GM08714 (cell line): ENCODE results near the gene RIMBP2.

Experiments
- H3K4me3 ChIP-seq: fragments of 200-500 bp; sonication (Bioruptor generic); 2 replicates; pipeline ENCODE4 v1.5.1; 2014; ENCODE audit warnings: mild to moderate bottlenecking, low read length, inconsistent platforms
- ZNF274 ChIP-seq: IDR thresholded peaks from 2 replicates; pipeline ENCODE4 v1.6.1; 2012; ENCODE audit warnings: mild to moderate bottlenecking, low read depth, low read length

The RIMBP2 gene

GRCh38 chr12:130423991-130424857, 291.9 kb downstream of the RIMBP2 start:
- no peak for TF ChIP-seq ZNF274
- no peak overlapping the region for H3K4me3 ChIP-seq

DNA sequence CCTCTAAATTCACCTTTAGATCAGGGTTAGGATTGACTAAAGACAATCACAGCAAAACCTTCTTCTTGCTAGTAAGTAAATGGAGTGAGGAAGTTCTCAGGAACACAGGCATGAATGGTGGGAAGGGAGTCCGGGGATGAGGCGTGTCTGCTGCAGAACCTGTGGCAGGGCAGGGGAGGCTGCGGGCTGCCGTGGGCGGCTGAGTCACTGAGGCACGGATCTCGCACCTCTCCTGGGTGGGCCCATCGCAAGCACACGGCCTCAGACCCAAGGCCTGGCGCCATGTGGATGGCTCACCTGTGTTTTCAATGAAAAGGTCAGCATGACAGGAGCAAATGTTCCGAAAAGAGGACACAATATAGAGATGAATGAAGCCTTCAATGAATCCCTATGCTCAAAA, 293.0 kb downstream of the RIMBP2 start:
- no peak overlapping the region for H3K4me3 ChIP-seq
- TF ChIP-seq ZNF274, result no peak

DNA sequence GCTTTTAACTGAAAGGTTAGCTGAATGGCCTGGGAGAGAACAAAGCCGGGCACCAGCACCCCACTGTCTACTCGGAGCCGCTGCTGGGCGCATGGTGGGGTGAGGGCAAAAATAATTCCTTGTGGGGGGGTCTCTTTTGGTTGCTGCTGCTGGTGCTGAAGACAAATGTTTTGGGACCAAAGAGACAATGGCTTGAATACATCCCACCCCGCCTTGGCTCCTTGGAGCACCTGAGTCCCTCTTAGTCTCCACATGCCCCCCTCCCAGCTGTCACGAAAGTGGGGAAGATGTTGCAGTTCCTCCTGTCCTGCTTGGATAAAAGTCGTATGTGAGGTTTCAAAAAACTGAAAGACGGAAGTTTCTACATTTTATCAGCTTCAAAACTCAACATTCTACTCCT, 293.4 kb downstream of the RIMBP2 start:
- no peak overlapping the region for H3K4me3 ChIP-seq
- TF ChIP-seq ZNF274, result no peak

DNA sequence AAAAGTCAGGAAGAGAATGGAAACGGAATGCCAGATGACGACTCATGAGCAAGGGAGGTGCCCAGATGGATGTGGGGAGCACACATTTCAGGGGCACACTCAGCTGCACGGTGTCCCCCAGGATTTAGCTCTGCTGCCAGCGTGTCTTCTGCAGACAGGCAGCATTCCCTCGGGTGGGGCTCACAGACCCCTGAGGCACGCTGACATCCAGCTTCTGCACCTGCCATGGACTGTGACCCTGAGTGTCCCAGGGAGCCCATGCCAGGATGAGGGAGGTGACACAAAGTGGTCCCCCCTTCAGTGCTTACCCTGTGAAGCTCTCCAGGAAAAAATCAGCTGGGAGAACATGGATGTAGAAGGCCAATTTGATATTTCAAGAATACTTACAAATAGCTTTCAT, 294.2 kb downstream of the RIMBP2 start:
- no peak overlapping the region for H3K4me3 ChIP-seq
- no peak for TF ChIP-seq ZNF274

DNA sequence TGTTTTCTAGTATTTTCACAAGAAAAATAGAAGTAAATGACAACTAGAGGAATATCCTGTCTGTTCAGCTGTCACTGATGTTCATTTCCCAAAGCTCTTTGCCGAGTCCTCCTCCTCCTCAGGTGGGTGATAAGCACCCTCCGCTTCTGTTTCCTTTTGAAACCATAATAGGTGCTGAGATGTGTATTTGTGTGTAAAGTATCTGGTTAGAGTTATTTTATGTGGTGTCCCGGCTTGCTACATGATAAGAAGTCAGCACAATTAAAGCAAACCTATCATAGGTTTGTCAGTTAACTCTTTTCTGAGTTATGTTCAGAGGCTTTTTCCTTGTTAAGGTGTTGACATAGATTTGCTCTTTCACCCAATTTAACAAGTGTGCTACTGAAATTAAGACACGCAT, 296.0 kb downstream of the RIMBP2 start:
- TF ChIP-seq ZNF274, result no peak
- no peak overlapping the region for H3K4me3 ChIP-seq

GRCh38 chr12:130419116-130419515, 297.0 kb downstream of the RIMBP2 start:
- TF ChIP-seq ZNF274, result no peak
- no peak overlapping the region for H3K4me3 ChIP-seq

DNA sequence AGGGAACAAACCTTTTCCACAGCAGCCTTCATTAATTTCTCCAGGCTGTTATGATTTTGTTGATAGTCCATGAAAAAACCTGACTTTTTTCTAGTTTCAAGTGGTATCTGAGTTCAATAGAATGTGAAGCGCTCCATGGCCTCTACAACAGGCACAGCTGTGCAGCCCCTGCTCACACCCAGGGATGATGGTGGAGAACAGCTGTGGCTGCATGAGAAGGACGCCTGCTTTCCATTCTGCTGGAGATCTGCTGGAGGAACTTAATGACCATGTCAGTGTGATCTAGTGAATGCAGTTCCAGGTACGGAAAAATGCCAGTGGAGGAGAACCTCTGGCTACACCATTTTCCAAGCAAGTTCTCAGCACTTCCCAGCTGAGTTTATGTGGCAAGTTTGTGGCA, 297.8 kb downstream of the RIMBP2 start:
- H3K4me3 ChIP-seq, result no peak overlapping the region
- no peak for TF ChIP-seq ZNF274

GRCh38 chr12:130414381-130414780, 301.7 kb downstream of the RIMBP2 start:
- no peak for TF ChIP-seq ZNF274
- no peak overlapping the region for H3K4me3 ChIP-seq

DNA sequence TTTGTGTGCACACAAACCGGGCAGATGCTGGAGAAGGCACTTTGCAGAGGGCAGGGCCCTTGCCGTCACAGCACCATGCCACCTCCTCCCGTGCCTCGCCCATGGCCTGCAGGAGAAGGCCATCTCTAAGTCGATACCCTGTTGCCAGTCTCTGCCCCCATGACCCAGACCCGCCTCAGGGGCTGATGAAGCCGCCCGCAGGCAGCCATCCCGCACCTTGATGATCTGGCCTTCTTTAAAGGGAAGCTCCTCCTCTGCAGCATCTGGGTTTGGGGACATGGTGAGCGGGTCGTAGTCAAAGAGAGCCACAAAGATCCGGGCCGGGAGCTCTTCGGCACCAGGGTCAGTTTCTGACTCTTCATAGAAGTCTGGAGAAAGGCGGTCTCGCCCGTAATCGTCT, 302.2 kb downstream of the RIMBP2 start:
- no peak overlapping the region for H3K4me3 ChIP-seq
- TF ChIP-seq ZNF274, result no peak

GRCh38 chr12:130412384-130412783, 303.7 kb downstream of the RIMBP2 start:
- no peak overlapping the region for H3K4me3 ChIP-seq

GRCh38 chr12:130405332-130405731, 310.8 kb downstream of the RIMBP2 start:
- no peak overlapping the region for H3K4me3 ChIP-seq
- TF ChIP-seq ZNF274, result no peak

More at GRCh38 chr12:130412384-130412783, 303.7 kb downstream of the RIMBP2 start:
- no peak for TF ChIP-seq ZNF274

DNA sequence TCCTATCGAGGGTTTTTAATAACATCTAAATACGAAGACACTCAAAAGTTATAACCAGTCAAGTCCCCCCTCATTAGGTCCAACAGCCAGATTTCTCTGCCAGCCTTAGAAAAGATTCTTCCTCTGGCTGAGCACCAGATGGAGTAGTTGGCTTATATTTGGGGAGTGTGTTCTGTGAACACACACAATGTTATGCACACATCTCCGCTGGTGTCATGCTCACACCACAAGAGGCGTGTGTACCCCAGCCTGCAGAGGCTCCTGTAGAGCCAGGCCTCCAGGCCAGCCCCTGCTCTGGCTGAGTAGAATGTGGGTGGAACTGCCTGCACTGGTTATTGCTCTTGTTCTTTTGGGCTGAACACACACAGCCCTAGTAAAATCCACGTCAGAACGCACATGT, 314.4 kb downstream of the RIMBP2 start:
- TF ChIP-seq ZNF274, result no peak
- H3K4me3 ChIP-seq, result no peak overlapping the region

DNA sequence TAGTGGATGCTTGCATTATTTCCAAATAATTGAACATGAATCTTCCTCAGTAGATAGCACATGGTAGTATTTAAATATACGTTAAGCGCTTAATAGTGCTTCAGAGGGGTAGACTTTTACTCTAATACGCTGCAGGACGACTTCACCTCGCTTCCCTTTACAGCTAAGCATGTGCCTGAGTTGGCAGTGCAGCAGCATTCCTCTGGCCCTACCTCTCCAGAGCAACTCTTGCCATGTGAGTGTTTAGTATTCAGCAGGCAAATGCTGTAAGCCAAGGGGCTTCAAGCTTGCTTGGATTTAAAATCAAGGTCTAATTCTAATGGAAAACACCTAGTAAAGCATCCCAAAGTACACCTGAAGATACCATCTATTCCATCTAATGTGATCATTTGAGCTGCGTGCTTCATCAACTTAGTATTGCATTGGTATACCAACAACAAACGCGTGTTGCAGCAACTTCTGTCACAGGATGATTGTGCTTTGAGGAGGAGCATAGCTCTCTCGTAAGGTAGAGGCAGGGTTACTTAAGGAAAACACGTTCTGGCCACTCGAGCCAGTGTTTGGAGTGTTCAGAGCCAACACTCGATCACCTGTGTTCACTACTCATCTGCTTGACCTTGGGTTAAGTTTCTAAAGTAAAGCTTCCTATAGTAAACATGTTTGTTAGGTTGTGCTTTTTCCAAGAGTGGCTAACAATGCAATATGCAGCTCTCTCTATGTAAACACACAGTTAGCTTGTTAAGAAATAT, 317.8 kb downstream of the RIMBP2 start:
- H3K4me3 ChIP-seq, result no peak overlapping the region
- TF ChIP-seq ZNF274, result no peak

DNA sequence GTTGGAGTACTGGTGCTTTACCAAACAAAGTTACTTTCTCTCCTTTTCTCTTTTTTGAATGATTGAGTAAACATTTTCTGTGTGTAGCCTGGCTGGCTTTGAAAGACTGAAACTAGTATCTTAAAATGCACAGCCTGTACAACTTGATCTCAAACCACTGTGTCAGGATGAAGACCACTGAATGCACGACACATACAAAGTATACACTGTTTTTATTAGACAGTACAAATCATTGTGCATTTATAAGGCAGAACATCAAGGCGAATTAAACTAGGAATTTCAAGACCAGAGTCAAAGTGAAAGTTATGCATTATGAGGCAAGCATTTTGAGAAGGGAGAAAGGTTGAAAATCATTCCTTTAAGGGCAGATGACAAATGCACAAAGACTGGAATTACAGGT, 319.4 kb downstream of the RIMBP2 start:
- H3K4me3 ChIP-seq, result no peak overlapping the region
- no peak for TF ChIP-seq ZNF274

DNA sequence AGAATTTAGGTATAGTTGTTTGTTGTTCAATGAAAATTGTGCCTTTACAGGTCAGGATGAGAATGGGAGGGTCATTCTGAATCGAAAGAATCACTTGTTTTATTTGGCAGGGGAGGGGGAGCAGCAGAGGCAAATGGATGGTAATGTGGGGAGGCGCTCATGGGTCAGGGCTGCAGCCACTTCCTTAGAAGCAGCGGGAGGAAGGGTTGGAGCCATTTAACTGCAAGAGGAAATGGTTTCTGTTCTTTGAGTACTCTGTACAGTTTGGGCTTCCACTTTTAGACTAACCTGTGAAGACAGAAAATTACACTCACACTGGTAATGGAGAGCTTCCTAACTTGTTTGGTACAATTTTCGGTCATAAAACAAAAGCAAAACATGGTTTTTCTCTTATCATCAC, 321.2 kb downstream of the RIMBP2 start:
- no peak overlapping the region for H3K4me3 ChIP-seq
- TF ChIP-seq ZNF274, result no peak

GRCh38 chr12:130391186-130391585, 324.9 kb downstream of the RIMBP2 start:
- H3K4me3 ChIP-seq, result no peak overlapping the region
- TF ChIP-seq ZNF274, result no peak
